ENCODE measurements around the gene PELI2.

The PELI2 gene

GRCh38 chr14:56342494-56342942, 224.3 kb downstream of the PELI2 start:
- Histone ChIP-seq H3K4me3 (ENCODE audit: low read length) (no peak overlapping the region), H3K27me3 (ENCODE audit: insufficient read depth, low read length) (no peaks in the 10 kb centered on the region), H3K9me3 (ENCODE audit: insufficient read depth, low read depth, low read length) (no peaks in the 10 kb centered on the region), H3K4me1 (ENCODE audit: insufficient read depth, low read length) (no peaks in the 10 kb centered on the region), H3K27ac (ENCODE audit: low read length) (no peak overlapping the region), H3K36me3 (ENCODE audit: insufficient read depth, low read depth, low read length) (no peaks in the 10 kb centered on the region), H3K9ac (ENCODE audit: low read depth, low read length) (no peak overlapping the region)

DNA sequence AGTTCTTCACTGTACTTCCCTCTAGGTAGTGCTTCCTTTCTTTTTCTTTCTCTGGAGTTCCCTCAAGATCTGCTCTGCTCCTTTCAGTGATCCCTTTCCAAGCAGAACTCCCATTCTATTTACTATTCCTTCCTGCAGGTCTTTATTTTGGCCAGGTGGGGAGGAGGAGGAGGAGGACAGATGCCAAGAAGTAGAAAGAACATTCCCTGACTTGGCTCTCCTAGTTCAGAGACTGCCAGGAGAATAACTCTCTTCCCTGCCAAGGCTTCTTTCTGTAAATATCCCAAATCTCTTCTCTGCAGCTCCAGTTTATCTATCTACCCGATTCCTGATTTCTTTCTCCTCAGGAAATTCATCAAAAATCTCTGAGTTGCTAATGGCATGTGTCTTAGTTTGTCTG, 231.7 kb downstream of the PELI2 start:
- Histone ChIP-seq H3K36me3 (ENCODE audit: insufficient read depth, low read depth, low read length) (no peaks in the 10 kb centered on the region), H3K4me3 (ENCODE audit: low read length) (no peak overlapping the region), H3K27ac (ENCODE audit: low read length) (no peak overlapping the region), H3K9ac (ENCODE audit: low read depth, low read length) (no peak overlapping the region), H3K4me1 (ENCODE audit: insufficient read depth, low read length) (no peaks in the 10 kb centered on the region), H3K27me3 (ENCODE audit: insufficient read depth, low read length) (no peaks in the 10 kb centered on the region), H3K9me3 (ENCODE audit: insufficient read depth, low read depth, low read length) (no peaks in the 10 kb centered on the region)
